Lung (tissue), 13 donors: Measurements from ENCODE around the gene ANXA11. TPM values are rescaled to one million over a fixed set of nuclear protein-coding genes. Genes with fewer than 3 reads are reported as not detected.

ENCODE experiments used
- ATAC-seq: fragments of 200-7000 bp; cut with Tn5 transposase; one replicate; pipeline ENCODE4 v1.9.1; 2020; ENCODE audit warnings: moderate number of reproducible peaks; ENCODE audit not compliant: insufficient read depth, low FRiP score
- DNase-seq, 3 donors: peaks; one replicate each; pipeline ENCODE4 v3.0.0-alpha.2; 2013 to 2017
- H3K27ac ChIP-seq, 2 donors: one replicate each; pipeline ENCODE4 v1.5.1; 2013; ENCODE audit warnings: mild to moderate bottlenecking in 2 of 2, moderate library complexity in 2 of 2, control low read depth in 1 of 2, inconsistent platforms in 1 of 2, low read depth in 1 of 2, low read length in 1 of 2
- H3K27me3 ChIP-seq, 3 donors: one replicate each; pipeline ENCODE4 v1.5.1; 2013; ENCODE audit warnings: low read length in 2 of 3; ENCODE audit not compliant: control insufficient read depth in 3 of 3, insufficient read depth in 3 of 3
- H3K36me3 ChIP-seq, 4 donors: one replicate each; pipeline ENCODE4 v1.5.1; 2013; ENCODE audit warnings: low read length in 4 of 4, mild to moderate bottlenecking in 1 of 4, moderate library complexity in 1 of 4; ENCODE audit not compliant: control insufficient read depth in 4 of 4, insufficient read depth in 4 of 4
- H3K4me1 ChIP-seq, 5 donors: one replicate each; pipeline ENCODE4 v1.5.1; 2013; ENCODE audit warnings: low read length in 5 of 5, mild to moderate bottlenecking in 2 of 5, moderate library complexity in 1 of 5; ENCODE audit not compliant: control insufficient read depth in 5 of 5, insufficient read depth in 5 of 5
- H3K4me3 ChIP-seq: one replicate; pipeline ENCODE4 v1.5.1; 2013; ENCODE audit warnings: mild to moderate bottlenecking, control low read depth, moderate library complexity
- H3K9ac ChIP-seq, 2 donors: one replicate each; pipeline ENCODE4 v1.5.1; 2013; ENCODE audit warnings: low read length in 2 of 2, control low read depth in 1 of 2; ENCODE audit not compliant: insufficient read depth in 1 of 2
- H3K9me3 ChIP-seq, 4 donors: one replicate each; pipeline ENCODE4 v1.5.1; 2013; ENCODE audit warnings: low read length in 3 of 4, mild to moderate bottlenecking in 1 of 4, moderate library complexity in 1 of 4; ENCODE audit not compliant: control insufficient read depth in 4 of 4, insufficient read depth in 3 of 4
- CTCF ChIP-seq: IDR thresholded peaks from 2 replicates; pipeline ENCODE4 v1.5.1; 2012; ENCODE audit warnings: mild to moderate bottlenecking; ENCODE audit errors: control extremely low read depth, extremely low read depth
- WGBS, 2 donors: extraction: QIAGEN DNeasy Blood & Tissue Kit; methylation state at CpG; one replicate each; pipeline ENCODE4 v1.1.7; 2013; 5-methylcytosine and 5-hydroxymethylcytosine counted together
- polyA plus RNA-seq, 2 donors: library from polyadenylated mRNA; stranded (reverse); fragments of 200-250 nt; gene quantifications; one replicate each; pipeline ENCODE4 v1.2.1, GENCODE V29; 2013
- small RNA-seq: library from RNA; depleted of rRNA; stranded (forward); fragments of <200 nt; gene quantifications from one replicate; pipeline ENCODE3, GENCODE V24; 2014; ENCODE audit warnings: low replicate concordance
- total RNA-seq, 2 donors: library from RNA; depleted of rRNA in 1 of 2; stranded (reverse); fragments of >200 nt in 1 of 2; gene quantifications; one replicate each; pipeline ENCODE4 v1.2.1, GENCODE V29; 2014 to 2021
- donor health status: control.
- donor health status: control.
- donor health status: Bipolar disorder and iron deficiency.
- donor health status: healthy.
- donor health status: DM: yes; HTN: yes; CAD: no.

ANXA11 gene
- total and polyA plus RNA-seq, 4 donors, result 97.7 to 404 (median 209) TPM

- H3K9ac ChIP-seq, result peak overlapping the region; percentile 2 to 73
- H3K27ac ChIP-seq, result peak overlapping the region; percentile 22 to 54
- DNase-seq, result peak; percentile 90 to 98 (median 98)
- peaks cover 0 to 9% (median 4%) of the 10 kb centered on the region in 4 donors for H3K9me3 ChIP-seq
- 40 to 61% methylated on average over 10 of the region's 10 CpGs for WGBS, 2 donors
- peaks cover 0 to 40% (median 5%) of the 10 kb centered on the region in 5 donors for H3K4me1 ChIP-seq
- ATAC-seq, result peak; percentile 58
- no peaks in the 10 kb centered on the region for H3K27me3 ChIP-seq
- no peak overlapping the region for H3K4me3 ChIP-seq
- TF ChIP-seq CTCF, result no peak
- H3K36me3 ChIP-seq, result no peaks in the 10 kb centered on the region
These were observed 101.0 kb downstream of the ANXA11 start for GRCh38 chr10:80104066-80104926.

Small RNA genes lying within 50 kb of the gene (small RNA-seq; reads per million reads assigned to genes)
- gene RPS12P2, result not detected

Other genes with a start within 250 kb of the ANXA11 start
- gene TMEM254, start 126.9 kb downstream of the ANXA11 start, total RNA-seq, result 10 to 100 TPM; 22.1 to 25.8 TPM
- 10 to 100 TPM; 14.0 to 15.1 TPM for gene TMEM254, start 126.9 kb downstream of the ANXA11 start, polyA plus RNA-seq
- 10 to 100 TPM; 12.1 to 53.1 TPM for gene PLAC9, start 72.8 kb downstream of the ANXA11 start, total RNA-seq
- gene PLAC9, start 72.8 kb downstream of the ANXA11 start, polyA plus RNA-seq, result 10 to 100 TPM; 11.8 to 34.7 TPM
- 1 to 10 TPM in 1 of 2 donors, under 1 TPM in 1; 0.46 to 1.1 TPM for gene MAT1A, start 84.1 kb upstream of the ANXA11 start, total RNA-seq
- under 1 TPM; 0.30 to 0.40 TPM for gene MAT1A, start 84.1 kb upstream of the ANXA11 start, polyA plus RNA-seq
- gene DYDC1, start 151.2 kb upstream of the ANXA11 start, total RNA-seq, result 1 to 10 TPM; 2.4 TPM
- 1 to 10 TPM; 1.5 TPM for gene DYDC1, start 151.2 kb upstream of the ANXA11 start, polyA plus RNA-seq
- 10 to 100 TPM in 1 of 2 donors, 1 to 10 TPM in 1; 8.6 to 21.7 TPM for gene DYDC2, start 151.2 kb upstream of the ANXA11 start, total RNA-seq
- gene DYDC2, start 151.2 kb upstream of the ANXA11 start, polyA plus RNA-seq, result 10 to 100 TPM; 17.3 to 24.4 TPM
- 10 to 100 TPM; 42.8 to 59.5 TPM for gene PRXL2A, start 203.0 kb upstream of the ANXA11 start, total RNA-seq
- 10 to 100 TPM; 18.2 to 31.2 TPM for gene PRXL2A, start 203.0 kb upstream of the ANXA11 start, polyA plus RNA-seq
- gene TSPAN14, start 248.8 kb upstream of the ANXA11 start, total RNA-seq, result 100 to 1,000 TPM in 1 of 2 donors, 10 to 100 TPM in 1; 67.3 to 164 TPM
- 100 to 1,000 TPM in 1 of 2 donors, 10 to 100 TPM in 1; 40.9 to 187 TPM for gene TSPAN14, start 248.8 kb upstream of the ANXA11 start, polyA plus RNA-seq